Measurements from ENCODE around the gene NEAT1. TPM values are rescaled to one million over a fixed set of nuclear protein-coding genes. Genes with fewer than 3 reads are reported as not detected.

NEAT1 gene
- total and polyA plus RNA-seq, 2 experiments from 2014 or later = 4.2 to 11.3 TPM

DNA sequence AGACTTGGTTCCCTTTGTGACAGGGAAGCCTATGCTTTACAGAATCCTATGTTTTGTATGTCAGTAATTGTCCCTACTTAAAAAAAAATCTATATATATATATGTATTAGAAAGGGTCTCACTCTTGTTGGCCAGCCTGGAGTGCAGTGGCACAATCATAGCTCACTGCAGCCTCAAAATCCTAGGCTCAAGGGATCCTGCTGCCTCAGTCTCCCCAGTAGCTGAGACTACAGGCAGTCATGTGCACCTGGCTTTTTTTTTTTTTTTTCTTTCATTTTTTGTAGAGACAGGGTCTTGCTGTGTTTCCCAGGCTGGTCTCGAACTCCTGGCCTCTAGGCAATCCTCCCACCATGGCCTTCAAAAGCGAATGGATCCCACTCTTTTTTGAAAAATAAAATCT, 2.1 kb upstream of the NEAT1 start:
- H3K27ac ChIP-seq = peak overlapping the region; percentile 98
- H3K27me3 ChIP-seq = no peaks in the 10 kb centered on the region
- DNase-seq (ENCODE audit: low read depth in 1 of 2, low spot score in 1 of 2) = no peak
- H3K4me1 ChIP-seq (ENCODE audit: low read depth) = peaks cover 77% of the 10 kb centered on the region
- no peaks in the 10 kb centered on the region for H3K36me3 ChIP-seq
- H3K9me3 ChIP-seq (ENCODE audit: low read depth) = no peaks in the 10 kb centered on the region
- TF ChIP-seq, protein P1, sequence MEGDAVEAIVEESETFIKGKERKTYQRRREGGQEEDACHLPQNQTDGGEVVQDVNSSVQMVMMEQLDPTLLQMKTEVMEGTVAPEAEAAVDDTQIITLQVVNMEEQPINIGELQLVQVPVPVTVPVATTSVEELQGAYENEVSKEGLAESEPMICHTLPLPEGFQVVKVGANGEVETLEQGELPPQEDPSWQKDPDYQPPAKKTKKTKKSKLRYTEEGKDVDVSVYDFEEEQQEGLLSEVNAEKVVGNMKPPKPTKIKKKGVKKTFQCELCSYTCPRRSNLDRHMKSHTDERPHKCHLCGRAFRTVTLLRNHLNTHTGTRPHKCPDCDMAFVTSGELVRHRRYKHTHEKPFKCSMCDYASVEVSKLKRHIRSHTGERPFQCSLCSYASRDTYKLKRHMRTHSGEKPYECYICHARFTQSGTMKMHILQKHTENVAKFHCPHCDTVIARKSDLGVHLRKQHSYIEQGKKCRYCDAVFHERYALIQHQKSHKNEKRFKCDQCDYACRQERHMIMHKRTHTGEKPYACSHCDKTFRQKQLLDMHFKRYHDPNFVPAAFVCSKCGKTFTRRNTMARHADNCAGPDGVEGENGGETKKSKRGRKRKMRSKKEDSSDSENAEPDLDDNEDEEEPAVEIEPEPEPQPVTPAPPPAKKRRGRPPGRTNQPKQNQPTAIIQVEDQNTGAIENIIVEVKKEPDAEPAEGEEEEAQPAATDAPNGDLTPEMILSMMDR (IDR thresholded peaks at IDR 0.05; ENCODE audit: low read depth, low read length) = no peak
- H3K4me3 ChIP-seq = no peak overlapping the region

DNA sequence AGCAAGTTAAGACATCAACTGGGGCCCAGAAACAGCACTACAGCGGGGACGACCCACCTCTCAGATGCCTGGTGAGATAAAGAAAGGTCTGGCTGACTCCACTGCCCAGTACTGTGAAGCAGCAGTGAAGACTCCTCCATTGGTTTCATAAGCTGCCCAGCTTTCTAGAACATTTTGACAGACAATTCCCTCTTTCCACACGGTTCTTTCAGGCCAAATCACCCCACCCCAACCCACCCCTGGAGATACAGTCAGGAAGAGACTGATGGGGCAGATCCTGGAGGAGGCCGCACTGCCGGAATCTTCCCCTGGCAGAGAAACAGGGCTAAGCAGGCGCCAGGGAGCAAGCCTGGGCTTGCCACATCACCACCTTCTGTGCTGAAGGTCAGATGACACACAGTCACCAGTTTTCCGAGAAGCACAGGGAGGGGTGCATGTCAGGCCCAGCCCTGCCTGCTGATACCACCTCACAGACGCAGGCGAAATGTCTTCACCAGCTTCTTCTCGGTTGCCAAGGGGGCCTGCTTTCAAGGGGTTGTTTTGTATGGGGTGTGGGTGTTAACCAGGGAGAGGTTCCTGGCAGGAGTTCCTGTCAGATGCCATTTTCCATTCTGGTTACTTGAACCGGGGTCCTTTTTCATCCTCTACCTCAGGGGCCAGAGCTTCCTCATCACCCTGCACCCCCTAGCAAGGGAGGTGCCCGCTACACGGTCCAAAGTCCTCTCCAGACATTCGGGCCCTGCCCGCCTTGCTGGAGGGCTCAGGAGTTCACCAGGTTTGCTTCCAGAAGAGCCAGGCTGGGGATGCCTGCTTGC, 1.4 kb upstream of the NEAT1 start:
- peak; percentile 56 to 100 for DNase-seq (ENCODE audit: low read depth in 1 of 2, low spot score in 1 of 2)
- Histone ChIP-seq H3K9me3 (ENCODE audit: low read depth) (no peaks in the 10 kb centered on the region), H3K27me3 (no peaks in the 10 kb centered on the region), H3K27ac (peak overlapping the region; percentile 98), H3K4me1 (ENCODE audit: low read depth) (peaks cover 84% of the 10 kb centered on the region), H3K4me3 (peak overlapping the region; percentile 35), H3K36me3 (no peaks in the 10 kb centered on the region)
- TF ChIP-seq, protein P1 (IDR thresholded peaks at IDR 0.05; ENCODE audit: low read depth, low read length) = no peak

DNA sequence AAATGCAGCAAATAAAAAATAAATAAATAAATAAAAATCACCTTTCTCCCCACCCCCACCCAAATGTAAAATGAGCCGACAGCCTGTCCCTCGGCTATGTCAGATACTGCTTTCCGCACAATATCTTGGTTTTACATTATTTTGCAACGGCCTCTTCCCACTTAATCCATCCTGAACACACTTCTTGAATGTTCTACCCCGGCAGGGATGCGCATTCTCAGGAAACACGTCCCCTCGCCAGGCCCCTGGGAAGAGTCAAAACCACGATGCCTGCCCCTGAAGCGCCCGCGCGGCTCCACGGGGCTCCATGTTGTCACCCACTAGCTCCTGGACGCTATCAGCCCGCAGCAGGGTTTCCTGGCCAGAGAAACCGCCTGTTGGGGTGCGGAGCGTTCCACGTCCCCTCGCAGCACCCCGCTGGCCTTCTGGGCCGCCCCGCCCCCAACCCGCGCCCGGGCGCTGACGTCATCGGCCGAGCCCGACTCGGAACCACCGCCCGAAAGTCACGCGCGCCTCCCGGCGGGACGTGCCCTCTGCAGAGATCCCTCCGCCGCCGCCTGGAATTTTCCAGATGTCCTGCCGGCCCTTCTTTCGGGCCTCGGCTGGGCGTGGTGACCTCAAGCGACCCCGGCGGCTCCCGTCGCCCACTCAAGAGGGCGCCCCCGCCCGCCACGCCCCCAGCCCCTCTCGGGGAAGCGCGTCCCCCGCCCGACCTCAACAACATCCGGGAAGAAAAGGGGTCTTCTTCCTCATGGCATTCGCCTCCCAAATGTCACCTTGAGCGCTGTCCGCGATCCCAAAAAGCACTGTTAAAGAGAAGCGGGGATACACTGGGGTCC, 585 bp upstream of the NEAT1 start:
- TF ChIP-seq, protein P1 (IDR thresholded peaks at IDR 0.05; ENCODE audit: low read depth, low read length) = no peak
- Histone ChIP-seq H3K9me3 (ENCODE audit: low read depth) (no peaks in the 10 kb centered on the region), H3K4me1 (ENCODE audit: low read depth) (peaks cover 85% of the 10 kb centered on the region), H3K27me3 (no peaks in the 10 kb centered on the region), H3K4me3 (peak overlapping the region; percentile 35), H3K36me3 (no peaks in the 10 kb centered on the region), H3K27ac (peak overlapping the region; percentile 98)
- peak; percentile 94 to 99 for DNase-seq (ENCODE audit: low read depth in 1 of 2, low spot score in 1 of 2)

DNA sequence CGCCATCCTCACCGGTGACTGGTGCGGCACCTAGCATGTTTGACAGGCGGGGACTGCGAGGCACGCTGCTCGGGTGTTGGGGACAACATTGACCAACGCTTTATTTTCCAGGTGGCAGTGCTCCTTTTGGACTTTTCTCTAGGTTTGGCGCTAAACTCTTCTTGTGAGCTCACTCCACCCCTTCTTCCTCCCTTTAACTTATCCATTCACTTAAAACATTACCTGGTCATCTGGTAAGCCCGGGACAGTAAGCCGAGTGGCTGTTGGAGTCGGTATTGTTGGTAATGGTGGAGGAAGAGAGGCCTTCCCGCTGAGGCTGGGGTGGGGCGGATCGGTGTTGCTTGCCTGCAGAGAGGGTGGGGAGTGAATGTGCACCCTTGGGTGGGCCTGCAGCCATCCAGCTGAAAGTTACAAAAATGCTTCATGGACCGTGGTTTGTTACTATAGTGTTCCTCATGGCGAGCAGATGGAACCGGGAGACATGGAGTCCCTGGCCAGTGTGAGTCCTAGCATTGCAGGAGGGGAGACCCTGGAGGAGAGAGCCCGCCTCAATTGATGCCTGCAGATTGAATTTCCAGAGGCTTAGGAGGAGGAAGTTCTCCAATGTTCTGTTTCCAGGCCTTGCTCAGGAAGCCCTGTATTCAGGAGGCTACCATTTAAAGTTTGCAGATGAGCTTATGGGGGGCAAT, 1.1 kb downstream of the NEAT1 start:
- peak in 1 of 2 donors; percentile 73 for DNase-seq (ENCODE audit: low read depth in 1 of 2, low spot score in 1 of 2)
- Histone ChIP-seq H3K9me3 (ENCODE audit: low read depth) (no peaks in the 10 kb centered on the region), H3K27me3 (no peaks in the 10 kb centered on the region), H3K36me3 (no peaks in the 10 kb centered on the region), H3K27ac (peak overlapping the region; percentile 98), H3K4me3 (peak overlapping the region; percentile 35), H3K4me1 (ENCODE audit: low read depth) (peaks cover 77% of the 10 kb centered on the region)
- TF ChIP-seq, protein P1 (IDR thresholded peaks at IDR 0.05; ENCODE audit: low read depth, low read length) = no peak

Data from cardiac muscle cell (in vitro differentiated cells and primary cell).